Measurements from ENCODE around the gene PTK7.

GRCh38 chr6:43115365-43115764, 39.3 kb downstream of the PTK7 start:
- TF ChIP-seq EZH2phosphoT487 (IDR thresholded peaks at IDR 0.05; ENCODE audit: borderline replicate concordance) (no peak), CTCF (conservative IDR thresholded peaks at IDR 0.05; ENCODE audit: low read length) (no peak)
